ENCODE data around the gene SAP25.

GRCh38 chr7:100556541-100556940 lies 17.2 kb downstream of the SAP25 start:
- TF ChIP-seq CTCF (conservative IDR thresholded peaks at IDR 0.05; ENCODE audit: low read depth in 2 of 2) = no peak
- no peak for TF ChIP-seq EZH2 (IDR thresholded peaks at IDR 0.05; ENCODE audit: low read depth, unreplicated experiment)
- no peak for TF ChIP-seq ZNF331 (CRISPR knock-in tag; IDR thresholded peaks at IDR 0.05; ENCODE audit: low read depth)
- no peak for TF ChIP-seq EZH2phosphoT487 (IDR thresholded peaks at IDR 0.05; ENCODE audit: unreplicated experiment)
- no peak for TF ChIP-seq ETS1 (IDR thresholded peaks at IDR 0.05)
